Ishikawa (cell line): Measurements from ENCODE around the gene PARD3B.

Experiments
- CEBPB ChIP-seq: IDR thresholded peaks from 2 replicates; pipeline ENCODE4 v1.6.1; 2012
- CREB1 ChIP-seq: IDR thresholded peaks from 2 replicates; pipeline ENCODE4 v1.6.1; 2012; ENCODE audit warnings: low read depth
- EGR1 ChIP-seq: IDR thresholded peaks from 2 replicates; pipeline ENCODE4 v1.6.1; 2012
- EP300 ChIP-seq: IDR thresholded peaks from 2 replicates; pipeline ENCODE4 v1.6.1; 2012; ENCODE audit warnings: borderline replicate concordance
- FOXM1 ChIP-seq: IDR thresholded peaks from 2 replicates; pipeline ENCODE4 v1.6.1; 2012; ENCODE audit warnings: low read depth, borderline replicate concordance
- MAX ChIP-seq: IDR thresholded peaks from 2 replicates; pipeline ENCODE4 v1.6.1; 2012
- NFIC ChIP-seq: IDR thresholded peaks from 2 replicates; pipeline ENCODE4 v1.6.1; 2012
- RAD21 ChIP-seq: IDR thresholded peaks from 2 replicates; pipeline ENCODE4 v1.6.1; 2012; ENCODE audit warnings: low read depth
- REST ChIP-seq: IDR thresholded peaks from 2 replicates; pipeline ENCODE4 v1.6.1; 2012; ENCODE audit warnings: low read depth, mild to moderate bottlenecking
- TAF1 ChIP-seq: IDR thresholded peaks from 2 replicates; pipeline ENCODE4 v1.6.1; 2012; ENCODE audit warnings: low read depth, mild to moderate bottlenecking
- TCF12 ChIP-seq: IDR thresholded peaks from 2 replicates; pipeline ENCODE4 v1.6.1; 2012; ENCODE audit warnings: low read depth
- TEAD4 ChIP-seq: IDR thresholded peaks from 2 replicates; pipeline ENCODE4 v1.6.1; 2012
- USF1 ChIP-seq: IDR thresholded peaks from 2 replicates; pipeline ENCODE4 v1.6.1; 2012
- YY1 ChIP-seq: IDR thresholded peaks from 2 replicates; pipeline ENCODE4 v1.6.1; 2012; ENCODE audit warnings: low read depth
- ZBTB7A ChIP-seq: IDR thresholded peaks from 2 replicates; pipeline ENCODE4 v1.6.1; 2012; ENCODE audit warnings: low read depth

The PARD3B gene

GRCh38 chr2:205451901-205452512 is 906.7 kb downstream of the PARD3B start:
- TF ChIP-seq TCF12 (no peak), EP300 (no peak), CREB1 (no peak), NFIC (no peak)

GRCh38 chr2:205453202-205453601 is 907.9 kb downstream of the PARD3B start:
- TF ChIP-seq EGR1 = no peak
- no peak for TF ChIP-seq REST
- TF ChIP-seq FOXM1 = no peak
- TF ChIP-seq CEBPB = no peak
- no peak for TF ChIP-seq RAD21
- no peak for TF ChIP-seq CREB1
- no peak for TF ChIP-seq TEAD4
- TF ChIP-seq YY1 = no peak
- TF ChIP-seq NFIC = no peak
- no peak for TF ChIP-seq TCF12

- TF ChIP-seq EGR1 (no peak), MAX (no peak), REST (no peak), YY1 (no peak), FOXM1 (no peak), NFIC (no peak), RAD21 (no peak), CREB1 (no peak), USF1 (no peak), TAF1 (no peak), TEAD4 (no peak), TCF12 (no peak), ZBTB7A (no peak), CEBPB (no peak), EP300 (no peak)
Observed at GRCh38 chr2:205456682-205457081, 911.4 kb downstream of the PARD3B start.

GRCh38 chr2:205460217-205460616 is 914.9 kb downstream of the PARD3B start:
- TF ChIP-seq TCF12 (no peak), TAF1 (no peak), TEAD4 (no peak), EGR1 (no peak), CEBPB (no peak), REST (no peak), YY1 (no peak)

GRCh38 chr2:205461169-205461568 is 915.9 kb downstream of the PARD3B start:
- no peak for TF ChIP-seq FOXM1
- no peak for TF ChIP-seq ZBTB7A
- TF ChIP-seq NFIC = no peak
- TF ChIP-seq USF1 = no peak
- TF ChIP-seq CEBPB = no peak
- no peak for TF ChIP-seq RAD21
- no peak for TF ChIP-seq REST
- TF ChIP-seq TAF1 = no peak
- no peak for TF ChIP-seq MAX
- TF ChIP-seq CREB1 = no peak
- no peak for TF ChIP-seq TEAD4
- TF ChIP-seq TCF12 = no peak
- TF ChIP-seq EGR1 = no peak
- TF ChIP-seq YY1 = no peak
- no peak for TF ChIP-seq EP300
